H1 (cell line): ENCODE results near the gene AGFG2. TPM values are rescaled to one million over a fixed set of nuclear protein-coding genes. Genes with fewer than 3 reads are reported as not detected.

Experiments used
- ASH2L ChIP-seq: fragments of 200-600, 300-600 bp; sonication (generic); IDR thresholded peaks from one replicate; pipeline ENCODE4 v1.7.1; 2017; ENCODE audit warnings: low read length
- CREB1 ChIP-seq: IDR thresholded peaks from 2 replicates; pipeline ENCODE4 v1.6.1; 2012; ENCODE audit warnings: inconsistent platforms
- GABPA ChIP-seq: IDR thresholded peaks from 2 replicates; pipeline ENCODE4 v1.6.1; 2011; ENCODE audit warnings: mild to moderate bottlenecking, low read length, moderate library complexity, borderline replicate concordance; ENCODE audit not compliant: insufficient read depth
- KDM4A ChIP-seq: IDR thresholded peaks from one replicate; pipeline ENCODE4 v1.7.1; 2012; ENCODE audit warnings: low read depth, mild to moderate bottlenecking, moderate library complexity, low read length, inconsistent platforms; ENCODE audit not compliant: severe bottlenecking
- POLR2AphosphoS5 ChIP-seq: IDR thresholded peaks from 2 replicates; pipeline ENCODE4 v1.6.1; 2011; ENCODE audit warnings: low read depth, low read length
- RAD21 ChIP-seq, 2 experiments: IDR thresholded peaks in 1 of 2; conservative IDR thresholded peaks in 1 of 2; 2 replicates each; pipeline ENCODE4 v1.6.1; 2011; ENCODE audit warnings: low read depth in 2 of 2, low read length in 2 of 2, improper control_type of control experiment in 1 of 2, inconsistent platforms in 1 of 2, mild to moderate bottlenecking in 1 of 2, moderate library complexity in 1 of 2
- SP4 ChIP-seq: IDR thresholded peaks from 2 replicates; pipeline ENCODE4 v1.6.1; 2012; ENCODE audit warnings: low read length, inconsistent platforms
- TBP ChIP-seq: IDR thresholded peaks from 2 replicates; pipeline ENCODE4 v1.6.1; 2011; ENCODE audit warnings: low read depth, low read length, improper control_type of control experiment
- polyA plus RNA-seq, 7 experiments: library from polyadenylated mRNA; depleted of rRNA in 3 of 7; stranded (reverse) in 5 of 7; unstranded in 2 of 7; fragments of >200 nt in 5 of 7; fragments of 200-250 nt in 2 of 7; gene quantifications; 1 replicate in 5 of 7; 2 replicates in 1 of 7; 4 replicates in 1 of 7; pipeline versions ENCODE4 v1.2.1 to v1.2.3, GENCODE V29; 2011 to 2013; ENCODE audit warnings: missing spikeins in 2 of 7, mixed read lengths in 2 of 7
- total RNA-seq: library from RNA; stranded (reverse); fragmentation: NEBNext Ultra II Directional; extraction: Animal tissue kit (Norgen Biotek cat#: 25700); gene quantifications from 2 replicates; pipeline ENCODE4 v1.2.1, GENCODE V29; 2021
- TF ChIP-seq, protein P1 (sequence below): IDR thresholded peaks from 2 replicates; pipeline ENCODE4 v1.6.1; 2012; ENCODE audit warnings: inconsistent platforms

Gene AGFG2
- total and polyA plus RNA-seq, 2 of the 8 experiments (the other 6 are each of a cell fraction or from before 2014, with no cell fraction given) = 7.6 to 11.2 TPM

DNA sequence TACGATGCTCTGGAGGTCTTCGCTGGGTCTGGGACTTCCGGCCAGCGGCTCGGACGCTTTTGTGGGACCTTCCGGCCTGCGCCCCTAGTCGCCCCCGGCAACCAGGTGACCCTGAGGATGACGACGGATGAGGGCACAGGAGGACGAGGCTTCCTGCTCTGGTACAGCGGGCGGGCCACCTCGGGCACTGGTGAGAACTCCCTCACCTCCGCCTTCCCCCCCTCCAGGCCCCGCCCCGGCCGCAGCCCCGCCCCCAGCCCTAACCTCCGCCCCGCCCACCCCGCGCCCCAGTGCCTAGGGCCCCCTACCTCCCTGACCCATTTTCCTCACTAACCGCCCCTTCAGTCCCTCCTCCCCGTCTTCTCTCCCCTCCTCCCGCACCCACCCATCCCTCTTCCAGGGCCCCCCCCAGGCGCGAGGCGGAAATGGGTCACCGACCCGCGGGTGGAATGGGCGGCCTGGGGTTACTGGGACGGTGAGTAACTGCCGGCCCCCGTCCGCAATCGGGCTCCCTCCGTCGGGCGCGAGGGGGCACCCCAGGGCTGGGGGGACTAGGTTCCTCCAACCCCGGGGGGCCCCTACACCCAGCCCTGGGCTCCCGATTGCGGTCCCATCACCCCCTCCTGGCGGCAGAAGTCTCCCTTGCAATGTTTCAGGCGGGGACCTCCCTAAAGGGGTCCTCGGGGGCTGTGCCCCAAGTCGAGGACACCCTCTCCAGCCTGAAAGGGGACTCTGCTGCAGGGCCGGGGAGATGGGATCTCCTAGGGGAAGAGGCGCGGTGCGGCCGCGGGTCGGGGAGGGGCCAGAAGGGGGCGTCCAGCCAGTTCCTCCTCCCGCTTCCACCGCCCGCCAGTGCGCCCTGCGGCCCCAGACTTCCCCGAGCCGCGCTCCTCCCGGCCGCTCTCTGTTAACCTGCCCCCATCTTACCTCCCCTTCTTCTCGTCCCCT is 65.3 kb downstream of the AGFG2 start (continued):
- TF ChIP-seq POLR2AphosphoS5 (peak; percentile 81), KDM4A (peak; percentile 78), SP4 (no peak; the same call in 1 of the 2 replicates), ASH2L (peak; percentile 59), RAD21 (IDR thresholded peaks at IDR 0.05 in 1 of 2, conservative IDR thresholded peaks at IDR 0.05 in 1 of 2; ENCODE audit: low read depth in 2 of 2, low read length in 2 of 2) (peak; percentile 12 to 16; a peak in 2 of 4 replicates), GABPA (0 out of 2 replicates have a peak, but pooled peaks have one; percentile 68), TBP (peak; percentile 49), CREB1 (peak; percentile 82)
- TF ChIP-seq, protein P1, sequence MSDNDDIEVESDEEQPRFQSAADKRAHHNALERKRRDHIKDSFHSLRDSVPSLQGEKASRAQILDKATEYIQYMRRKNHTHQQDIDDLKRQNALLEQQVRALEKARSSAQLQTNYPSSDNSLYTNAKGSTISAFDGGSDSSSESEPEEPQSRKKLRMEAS = peak; percentile 52
